ENCODE measurements around the gene B4GAT1.

- TF ChIP-seq CTCF (IDR thresholded peaks at IDR 0.05; ENCODE audit: low read depth, low read length) = no peak
- TF ChIP-seq EZH2phosphoT487 (IDR thresholded peaks at IDR 0.05; ENCODE audit: low read depth) = no peak
Measured at GRCh38 chr11:66361502-66361941, 14.1 kb upstream of the B4GAT1 start.

Data from OCI-LY3 (cell line).